Measurements from ENCODE around the gene LPAR1.
"Not testable (repeated sequence)": the region's sequence is repeated elsewhere in the genome, so short reads cannot be mapped to it uniquely, and the experiment has no call there.

The LPAR1 gene

DNA sequence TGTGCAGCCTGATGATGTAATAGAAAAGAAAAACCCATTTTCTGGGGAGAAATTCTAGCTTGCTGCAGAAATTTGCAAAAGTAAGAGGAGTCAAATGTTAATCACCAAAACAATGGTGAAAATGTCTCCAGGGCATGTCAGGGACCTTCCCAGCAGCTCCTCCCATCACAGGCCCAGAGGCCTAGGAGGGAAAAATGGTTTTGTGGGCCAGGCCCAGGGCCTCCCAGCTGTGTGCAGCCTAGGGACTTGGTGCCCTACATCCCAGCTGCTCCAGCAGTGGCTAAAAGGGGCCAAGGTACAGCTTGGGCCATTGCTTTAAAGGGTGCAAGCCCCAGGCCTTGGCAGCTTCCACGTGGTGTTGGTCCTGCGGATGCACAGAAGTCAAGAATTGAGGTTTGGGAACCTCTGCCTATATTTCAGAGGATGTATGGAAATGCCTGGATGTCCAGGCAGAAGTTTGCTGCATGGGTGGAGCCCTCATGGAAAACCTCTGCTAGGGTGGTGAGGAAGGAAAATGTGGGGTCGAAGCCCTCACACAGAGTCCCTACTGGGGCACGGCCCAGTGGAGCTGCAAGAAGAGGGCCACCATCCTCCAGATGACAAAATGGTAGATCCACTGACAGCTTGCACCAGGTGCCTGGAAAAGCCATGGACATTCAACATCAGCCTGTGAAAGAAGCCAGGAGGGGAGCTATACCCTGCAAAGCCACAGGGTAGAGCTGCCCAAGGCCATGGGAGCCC, 176.7 kb downstream of the LPAR1 start:
- not testable (repeated sequence) for DNase-seq

DNA sequence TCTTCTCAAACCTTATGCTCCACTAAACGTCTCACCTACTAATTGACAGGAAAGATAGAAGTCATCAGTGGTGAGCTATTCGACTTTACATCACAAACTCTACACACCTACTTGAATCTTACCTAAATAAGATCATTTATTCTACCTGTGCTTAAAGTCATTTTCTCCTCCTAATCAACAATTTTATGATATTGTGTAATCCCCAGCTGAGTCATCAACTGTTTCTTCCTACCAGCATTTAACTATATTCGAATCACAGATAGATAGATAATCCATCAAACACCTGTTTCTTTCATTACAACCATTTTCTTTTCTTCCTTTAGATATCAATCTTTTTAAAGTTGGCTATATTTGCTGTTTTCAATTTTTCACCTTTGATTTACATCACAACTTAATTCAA, 181.5 kb downstream of the LPAR1 start:
- DNase-seq = no peak

DNA sequence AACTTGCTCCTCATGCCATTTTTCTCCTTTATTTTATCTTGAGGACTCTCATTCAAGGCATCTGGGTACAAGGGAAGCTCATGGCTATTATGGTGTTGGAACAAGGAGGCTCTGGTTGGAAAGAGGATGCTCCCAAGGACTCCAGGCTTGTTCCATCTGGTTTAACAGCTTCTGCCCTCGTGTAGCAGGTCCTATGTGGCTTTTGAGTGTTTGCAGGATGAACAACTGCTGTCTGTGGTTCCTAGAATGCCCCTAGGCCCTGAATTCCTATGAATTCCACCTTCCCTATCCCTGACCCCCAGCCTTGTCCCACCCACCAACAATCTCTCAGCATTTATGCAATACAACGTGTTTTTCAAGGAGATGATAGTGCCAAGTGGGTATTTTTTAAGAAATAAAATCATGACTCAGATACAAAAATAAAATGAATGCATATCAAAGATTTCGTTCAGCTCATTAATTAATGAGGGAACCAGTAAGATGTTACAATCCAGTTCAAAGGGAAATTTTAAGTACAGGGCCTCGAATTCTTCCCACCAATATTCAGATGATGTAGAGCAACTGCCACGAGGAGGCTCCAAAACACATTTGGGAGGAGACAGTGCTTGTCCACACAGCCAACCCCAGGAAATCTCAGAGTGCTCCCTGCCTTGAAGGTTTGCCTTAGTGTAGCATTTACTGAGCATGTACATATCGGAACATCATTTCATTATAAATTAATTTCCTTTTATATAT, 187.7 kb downstream of the LPAR1 start:
- no peak for DNase-seq

DNA sequence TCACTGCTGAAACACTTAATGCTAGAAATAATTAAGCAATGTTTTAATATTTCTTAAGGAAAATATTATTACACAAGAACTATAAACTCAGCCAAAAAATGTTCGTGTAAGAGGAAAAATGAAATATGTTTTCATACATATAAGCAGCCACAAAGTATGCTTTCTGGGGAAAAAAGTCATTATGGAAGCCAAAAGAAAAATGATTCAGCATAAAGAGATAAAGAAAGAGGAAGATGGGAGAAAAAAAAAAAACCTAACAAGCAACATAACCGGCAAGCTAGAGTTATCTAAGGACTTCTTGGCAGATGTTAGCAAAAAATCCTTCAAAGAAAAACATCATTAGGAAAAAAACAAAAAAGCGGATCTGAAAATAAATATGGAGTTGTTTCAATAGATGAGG, 190.6 kb downstream of the LPAR1 start:
- DNase-seq = no peak

DNA sequence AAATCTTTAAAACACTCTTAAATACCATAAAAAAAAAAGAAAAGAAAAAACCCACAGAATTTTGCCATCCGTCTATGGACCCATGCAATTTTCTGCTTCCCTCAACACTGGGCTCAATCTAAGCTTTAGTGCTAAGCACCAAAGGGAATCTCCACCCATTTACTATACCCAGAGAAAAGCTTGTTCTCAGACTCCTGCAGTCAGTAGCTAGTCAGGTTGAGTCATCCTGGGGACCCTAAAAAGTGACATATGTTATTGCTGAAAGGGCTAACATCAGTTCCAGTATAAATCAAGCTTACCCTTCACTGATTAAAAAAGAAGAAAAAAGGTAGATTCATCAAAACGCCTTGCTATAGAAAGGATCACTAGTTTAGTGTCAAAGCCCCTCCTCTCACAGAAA, 192.1 kb downstream of the LPAR1 start:
- DNase-seq = no peak

DNA sequence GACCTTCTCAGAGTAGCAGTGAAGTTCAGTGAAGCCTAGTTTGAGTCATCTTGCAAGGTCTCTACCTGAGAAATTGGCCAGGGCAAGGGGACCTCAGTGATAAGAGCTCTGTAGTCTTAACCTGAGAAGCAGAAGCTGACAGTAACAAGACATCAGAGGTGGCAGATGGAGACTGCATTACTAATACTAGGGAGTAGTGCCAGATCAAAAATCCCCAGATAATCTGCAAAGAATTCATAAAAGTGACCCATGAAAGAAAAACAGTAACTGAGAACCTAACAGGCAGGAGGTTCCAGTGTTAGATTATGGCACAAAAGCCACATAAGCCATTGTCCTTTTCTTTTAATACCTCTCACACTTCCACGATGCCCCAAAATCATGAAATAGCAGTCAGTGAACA, 194.1 kb downstream of the LPAR1 start:
- DNase-seq = no peak

DNA sequence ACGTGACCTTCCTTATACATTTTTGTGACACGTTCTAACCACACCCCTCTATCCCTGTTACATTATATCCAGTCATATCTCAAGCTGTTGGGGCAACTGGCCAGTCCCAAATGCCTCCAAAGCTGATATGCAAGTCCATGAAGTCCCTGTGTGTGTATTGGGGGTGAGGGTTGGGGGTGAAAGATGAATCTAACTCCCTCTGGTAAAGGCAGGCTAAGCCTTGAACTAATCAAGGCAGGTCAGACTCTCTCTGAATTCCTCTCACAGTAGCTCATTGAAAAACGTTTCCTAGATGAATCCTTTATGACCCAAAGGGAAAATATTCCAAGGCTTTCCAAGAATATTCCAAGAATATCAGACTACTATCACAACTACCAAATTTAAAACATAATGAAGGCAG, 195.3 kb downstream of the LPAR1 start:
- DNase-seq = no peak

DNA sequence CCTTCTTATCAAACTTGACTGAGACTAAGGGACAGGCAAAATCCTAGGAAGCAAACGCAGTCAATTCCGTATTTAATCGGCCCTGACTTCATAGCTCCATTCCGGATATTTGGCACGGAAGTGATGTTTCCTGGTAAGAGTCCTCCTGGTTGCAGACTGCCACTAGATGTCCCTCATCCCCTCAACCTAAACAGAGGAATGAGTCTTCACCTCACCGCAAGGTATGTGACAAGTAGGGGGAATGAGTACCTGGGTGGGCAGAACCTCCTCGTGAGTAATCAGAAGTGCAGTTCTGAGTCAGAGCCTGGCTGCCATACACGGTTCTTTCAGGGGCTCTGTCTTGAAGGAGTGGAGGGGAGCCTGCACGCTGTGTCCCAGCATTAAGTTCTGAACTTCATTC, 196.1 kb downstream of the LPAR1 start:
- DNase-seq = no peak

DNA sequence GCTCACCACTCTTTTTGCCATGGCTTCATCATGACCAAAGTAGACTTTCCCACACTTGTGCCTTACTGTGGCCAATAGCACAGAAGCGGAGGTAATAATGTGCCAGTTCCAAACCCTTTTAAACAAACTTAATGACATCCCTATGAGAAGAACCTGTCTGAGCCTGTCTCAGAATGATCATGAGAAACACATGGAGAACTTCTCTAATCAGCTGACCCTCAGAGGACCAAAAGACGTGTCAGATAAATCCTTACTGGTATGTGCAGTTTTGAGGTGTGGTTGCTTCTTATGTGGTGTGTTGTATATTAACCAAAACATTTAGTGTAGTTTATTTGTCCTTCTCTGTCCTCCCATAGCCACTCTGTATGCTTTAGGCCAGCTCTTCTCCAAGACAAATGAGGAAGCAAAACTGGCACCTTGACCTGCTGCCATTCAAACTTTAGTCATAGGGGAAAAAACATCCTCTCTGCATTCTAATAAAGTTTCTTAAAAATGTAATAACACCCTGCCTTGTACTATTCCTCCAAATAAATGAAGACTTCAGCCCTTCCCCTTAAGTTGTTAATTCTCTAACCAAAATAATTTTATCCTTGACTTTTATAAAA, 200.8 kb downstream of the LPAR1 start:
- DNase-seq = no peak

DNA sequence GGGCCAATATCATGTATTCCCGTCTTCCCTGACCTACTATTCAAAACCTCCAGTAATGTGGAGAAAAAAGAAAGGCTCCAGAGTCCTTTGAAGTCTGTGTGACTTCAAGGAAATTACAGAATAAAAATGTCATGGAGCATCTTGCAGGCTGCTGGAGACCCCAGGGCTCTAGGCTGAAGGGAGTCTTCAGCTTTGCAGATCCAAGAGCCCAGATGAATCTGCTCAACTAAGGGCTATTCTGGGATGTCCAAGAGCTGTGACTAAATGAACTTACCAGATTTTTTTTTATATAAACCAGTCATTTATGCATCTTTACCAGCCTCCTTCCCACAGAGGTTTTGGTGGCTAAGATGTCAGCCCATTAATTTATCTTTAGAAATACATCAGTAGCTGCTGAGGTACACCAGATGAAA, 202.4 kb downstream of the LPAR1 start:
- DNase-seq = no peak

DNA sequence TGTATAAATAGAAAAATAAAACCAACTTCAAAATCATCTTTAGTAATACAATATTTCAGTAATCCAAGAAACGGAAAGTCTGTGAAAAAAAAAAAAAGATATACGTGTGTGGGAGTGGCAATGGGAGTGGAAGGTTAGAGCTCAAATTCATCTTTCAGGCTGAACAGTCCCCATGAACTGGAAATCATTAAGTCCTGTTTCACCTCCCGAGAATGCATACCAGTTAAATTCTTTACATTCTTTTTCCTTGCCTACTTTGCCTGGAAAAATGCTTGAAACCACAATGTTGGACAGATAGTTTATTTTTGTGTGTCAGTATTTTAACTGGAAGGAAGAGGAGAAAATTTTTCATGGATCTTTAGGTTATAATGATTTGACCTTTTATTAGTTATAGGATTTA, 202.9 kb downstream of the LPAR1 start:
- no peak for DNase-seq

DNA sequence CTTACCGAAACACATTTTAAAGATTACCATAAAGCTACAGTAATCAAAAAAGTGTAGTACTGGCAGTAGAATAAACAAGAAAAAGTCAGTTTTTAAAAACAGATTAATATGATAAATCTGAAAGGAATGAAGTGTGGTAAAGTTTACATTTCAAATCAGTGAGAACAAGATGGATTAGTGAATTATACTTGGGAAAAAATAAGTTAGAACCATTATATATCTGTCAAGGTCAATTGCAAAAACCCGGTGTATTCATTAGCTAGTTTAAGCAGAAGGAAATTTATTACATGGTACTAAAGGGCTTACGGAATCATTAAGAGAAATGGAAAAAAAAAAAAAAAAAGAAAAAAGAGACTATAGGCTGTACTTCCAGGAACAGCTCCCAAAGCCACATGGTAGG, 205.3 kb downstream of the LPAR1 start:
- DNase-seq = no peak

DNA sequence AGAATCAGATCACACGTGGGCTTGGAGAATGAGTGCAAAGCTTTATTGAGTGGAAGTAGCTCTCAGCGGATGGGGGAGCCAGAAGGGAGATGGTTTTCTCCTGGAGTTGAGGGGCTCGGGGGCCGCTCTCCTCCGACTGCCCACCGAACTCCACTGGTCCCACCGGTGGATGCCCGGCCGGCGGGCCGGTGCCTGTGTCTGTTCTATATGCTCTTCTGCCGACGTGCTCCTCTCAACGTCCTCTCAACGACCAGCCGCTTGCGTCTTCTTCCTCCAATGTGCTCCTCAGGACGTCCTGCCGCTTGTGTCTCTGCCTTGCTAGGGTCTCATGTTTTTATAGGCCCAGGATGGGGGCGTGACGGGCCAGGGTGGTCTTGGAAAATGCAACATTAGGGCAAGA, 207.8 kb downstream of the LPAR1 start:
- DNase-seq = no peak

DNA sequence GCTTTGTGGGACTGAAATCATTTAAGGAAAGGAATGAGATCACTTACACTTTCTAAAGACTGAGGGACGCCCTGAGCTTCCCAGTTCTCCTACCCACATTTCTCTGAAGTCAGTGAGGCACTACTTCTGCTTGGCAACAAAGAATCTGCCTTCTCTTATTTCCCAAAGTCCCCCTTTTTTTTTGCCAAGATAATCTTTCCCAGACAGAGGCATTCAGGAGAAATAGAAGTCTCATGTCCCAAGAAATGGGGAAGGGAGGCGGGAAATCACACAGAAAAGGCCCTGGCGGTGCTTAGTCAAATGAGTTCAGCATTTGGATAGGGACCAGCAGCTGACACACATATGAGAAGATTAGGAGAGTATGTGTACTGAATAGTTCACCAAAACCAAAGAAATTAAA, 210.0 kb downstream of the LPAR1 start:
- DNase-seq = no peak

DNA sequence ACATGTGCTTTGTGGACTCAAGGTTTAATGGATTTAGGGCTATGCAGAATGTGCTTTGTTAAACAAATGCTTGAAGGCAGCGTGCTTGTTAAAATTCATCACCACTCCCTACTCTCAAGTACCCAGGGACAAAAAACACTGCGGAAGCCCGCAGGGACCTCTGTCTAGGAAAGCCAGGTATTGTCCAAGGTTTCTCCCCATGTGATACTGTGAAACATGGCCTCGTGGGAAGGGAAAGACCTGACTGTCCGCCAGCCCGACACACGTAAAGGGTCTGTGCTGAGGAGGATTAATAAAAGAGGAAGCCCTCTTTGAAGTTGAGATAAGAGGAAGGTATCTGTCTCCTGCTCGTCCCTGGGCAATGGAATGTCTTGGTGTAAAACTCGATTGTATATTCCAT, 211.9 kb downstream of the LPAR1 start:
- DNase-seq = not testable (repeated sequence)

DNA sequence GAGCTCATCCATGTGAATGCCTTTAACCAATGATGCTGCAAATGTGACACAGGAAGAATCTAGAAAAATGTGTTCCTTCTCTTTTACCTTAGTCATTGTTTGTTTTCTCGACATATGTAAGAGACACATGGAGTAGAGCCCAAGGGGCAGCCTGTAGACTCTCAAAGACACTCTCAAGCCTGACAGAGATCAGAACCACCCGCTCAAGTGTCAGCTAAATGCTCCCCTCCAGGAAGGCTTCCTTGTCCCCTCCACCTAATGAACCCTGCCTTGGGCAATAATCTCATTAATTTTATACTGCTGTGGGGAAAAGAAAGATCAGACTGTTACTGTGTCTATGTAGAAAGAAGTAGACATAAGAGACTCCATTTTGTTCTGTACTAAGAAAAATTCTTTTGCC, 212.3 kb downstream of the LPAR1 start:
- no peak for DNase-seq

DNA sequence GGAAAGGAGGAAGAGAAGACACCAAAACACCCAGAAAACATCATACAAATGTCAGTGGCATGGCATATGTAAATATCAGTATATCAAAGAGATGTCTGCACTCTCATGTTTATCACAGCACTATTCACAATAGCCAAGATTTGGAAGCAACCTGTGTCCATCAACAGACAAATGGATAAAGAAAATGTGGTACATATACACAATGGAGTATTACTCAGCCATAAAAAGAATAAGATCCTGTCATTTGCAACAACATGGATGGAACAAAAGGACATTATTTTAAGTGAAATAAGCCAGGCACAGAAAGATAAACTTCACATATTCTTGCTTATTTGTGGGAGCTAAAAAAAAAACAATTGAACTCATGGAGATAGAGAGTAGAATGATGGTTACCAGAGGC, 213.1 kb downstream of the LPAR1 start:
- DNase-seq = not testable (repeated sequence)

Data from NCI-H345 (cell line).